ENCODE results near the gene MRPL10.

Gene MRPL10

GRCh38 chr17:47839071-47839470 lies 7.7 kb upstream of the MRPL10 start:
- FAIRE-seq, result no peak

GRCh38 chr17:47838636-47839035 lies 7.3 kb upstream of the MRPL10 start:
- no peak for FAIRE-seq

GRCh38 chr17:47837401-47838039 lies 6.2 kb upstream of the MRPL10 start:
- FAIRE-seq, result no peak

GRCh38 chr17:47836601-47837000 lies 5.3 kb upstream of the MRPL10 start:
- FAIRE-seq, result no peak

GRCh38 chr17:47834756-47835155 lies 3.4 kb upstream of the MRPL10 start:
- FAIRE-seq, result no peak

- no peak for FAIRE-seq
Observed at GRCh38 chr17:47831934-47832327, 590 bp upstream of the MRPL10 start.

- no peak for FAIRE-seq
Observed at GRCh38 chr17:47830396-47831002, 842 bp downstream of the MRPL10 start.

- no peak for FAIRE-seq
Observed at GRCh38 chr17:47829870-47830269, 1.5 kb downstream of the MRPL10 start.

- FAIRE-seq, result no peak
Observed at GRCh38 chr17:47823519-47823918, 7.8 kb downstream of the MRPL10 start.

GRCh38 chr17:47822785-47823184 lies 8.6 kb downstream of the MRPL10 start:
- FAIRE-seq, result no peak

GRCh38 chr17:47821424-47822391 lies 9.6 kb downstream of the MRPL10 start, which contains the start of gene OSBPL7:
TSS of gene OSBPL7 (minus strand) at chr17:47821794. CDS start at chr17:47820278, 1,516 bp downstream.
- peak; percentile 31 for FAIRE-seq

- FAIRE-seq, result no peak
Observed at GRCh38 chr17:47821031-47821423, 10.3 kb downstream of the MRPL10 start.

GRCh38 chr17:47820033-47820789 lies 11.1 kb downstream of the MRPL10 start:
- no peak for FAIRE-seq

- no peak for FAIRE-seq
Observed at GRCh38 chr17:47819475-47819874, 11.9 kb downstream of the MRPL10 start.

GRCh38 chr17:47818002-47818695 lies 13.2 kb downstream of the MRPL10 start:
- FAIRE-seq, result no peak

- no peak for FAIRE-seq
Observed at GRCh38 chr17:47816947-47817346, 14.4 kb downstream of the MRPL10 start.

GRCh38 chr17:47816111-47816735 lies 15.1 kb downstream of the MRPL10 start:
- FAIRE-seq, result no peak

GRCh38 chr17:47815106-47815918 lies 16.0 kb downstream of the MRPL10 start:
- FAIRE-seq, result no peak

GRCh38 chr17:47813512-47814031 lies 17.8 kb downstream of the MRPL10 start:
- no peak for FAIRE-seq

GRCh38 chr17:47813077-47813476 lies 18.3 kb downstream of the MRPL10 start:
- no peak for FAIRE-seq
